Measurements from ENCODE around the gene CLEC2A.

The CLEC2A gene

GRCh38 chr12:9931245-9931644 lies 925 bp downstream of the CLEC2A start:
- no peak for DNase-seq

GRCh38 chr12:9928607-9929006 lies 3.6 kb downstream of the CLEC2A start:
- DNase-seq: no peak

GRCh38 chr12:9926876-9927275 lies 5.3 kb downstream of the CLEC2A start:
- no peak for DNase-seq

- DNase-seq: no peak
Measured at GRCh38 chr12:9925705-9926393, 6.3 kb downstream of the CLEC2A start.

GRCh38 chr12:9922429-9922828 lies 9.7 kb downstream of the CLEC2A start:
- no peak for DNase-seq

GRCh38 chr12:9920451-9920850 lies 11.7 kb downstream of the CLEC2A start:
- no peak for DNase-seq

- DNase-seq: no peak
Measured at GRCh38 chr12:9919443-9919842, 12.7 kb downstream of the CLEC2A start.

DNA sequence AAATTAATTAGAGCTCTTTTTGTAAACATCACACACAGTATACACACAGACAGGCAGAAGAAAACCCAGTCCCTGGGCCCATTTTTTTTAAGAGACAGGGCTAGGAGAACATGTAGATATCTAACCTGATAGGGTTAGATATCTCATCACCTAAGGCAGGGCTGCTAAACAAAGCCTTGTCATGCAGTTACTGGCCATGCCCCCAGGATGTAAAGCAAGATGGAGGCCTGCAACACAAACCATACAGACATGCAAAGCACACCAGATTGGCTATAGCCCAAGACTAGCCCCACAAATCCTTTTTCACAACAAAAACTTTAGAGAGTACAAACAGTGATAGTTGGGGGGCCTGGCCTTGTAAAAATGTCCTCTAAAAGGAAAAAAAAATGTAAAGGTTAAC lies 20.5 kb downstream of the CLEC2A start:
- no peak for DNase-seq

DNA sequence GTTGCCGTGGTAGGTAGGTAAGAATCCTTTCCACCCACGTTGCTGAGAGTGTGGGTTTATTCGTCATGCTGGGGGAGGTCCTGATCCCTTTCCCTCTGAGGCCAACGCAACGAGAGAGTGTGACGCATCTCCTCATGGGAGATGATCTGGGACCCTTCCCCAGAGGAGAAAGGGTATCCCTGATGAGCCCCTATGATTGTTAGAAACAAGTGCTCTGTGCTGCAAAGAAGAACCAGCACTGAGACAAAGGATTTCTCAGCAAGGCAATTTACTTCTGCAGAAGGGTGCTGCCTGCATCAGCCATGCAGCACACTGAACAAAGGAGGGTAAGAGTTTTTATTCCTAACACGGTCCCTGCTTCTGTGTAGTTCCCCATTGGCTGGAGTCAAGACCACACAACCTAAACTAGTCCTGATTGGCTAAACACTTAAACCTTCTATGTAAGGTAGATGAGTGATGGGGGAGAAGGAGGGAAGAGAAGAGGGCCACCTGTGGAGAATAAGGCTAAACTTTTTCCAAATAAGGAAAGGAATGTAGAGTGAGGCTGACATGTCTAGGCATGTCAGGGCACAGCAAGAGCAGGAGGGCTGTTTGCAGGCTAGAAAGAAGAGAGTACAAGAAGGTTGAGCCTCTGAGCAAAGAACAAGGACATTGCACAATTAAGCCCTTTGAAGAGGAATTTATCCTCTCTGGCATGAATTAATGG lies 21.3 kb downstream of the CLEC2A start:
- DNase-seq: no peak

- no peak for DNase-seq
Measured at GRCh38 chr12:9909724-9910123, 22.4 kb downstream of the CLEC2A start.

DNA sequence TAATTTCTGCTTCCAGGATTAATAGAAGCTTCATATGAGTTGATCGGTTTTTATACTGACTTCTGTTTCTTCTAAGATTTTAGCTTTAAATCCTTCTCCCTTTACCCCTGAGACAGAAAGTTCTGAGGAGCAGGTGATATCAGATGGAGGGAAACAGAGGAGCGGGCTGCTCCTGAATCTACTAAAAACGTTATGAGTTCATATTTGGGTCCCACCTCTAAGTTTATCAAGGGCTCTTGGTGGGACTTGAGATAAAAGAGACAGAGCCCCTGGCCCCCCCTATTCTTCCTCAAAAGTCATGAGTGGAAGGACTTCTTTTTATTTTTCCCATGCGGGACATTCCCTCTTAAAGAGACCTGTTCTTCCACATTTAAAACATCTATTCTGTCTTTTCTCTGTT lies 23.8 kb downstream of the CLEC2A start:
- no peak for DNase-seq

- no peak for DNase-seq
Measured at GRCh38 chr12:9907769-9908168, 24.4 kb downstream of the CLEC2A start.

DNA sequence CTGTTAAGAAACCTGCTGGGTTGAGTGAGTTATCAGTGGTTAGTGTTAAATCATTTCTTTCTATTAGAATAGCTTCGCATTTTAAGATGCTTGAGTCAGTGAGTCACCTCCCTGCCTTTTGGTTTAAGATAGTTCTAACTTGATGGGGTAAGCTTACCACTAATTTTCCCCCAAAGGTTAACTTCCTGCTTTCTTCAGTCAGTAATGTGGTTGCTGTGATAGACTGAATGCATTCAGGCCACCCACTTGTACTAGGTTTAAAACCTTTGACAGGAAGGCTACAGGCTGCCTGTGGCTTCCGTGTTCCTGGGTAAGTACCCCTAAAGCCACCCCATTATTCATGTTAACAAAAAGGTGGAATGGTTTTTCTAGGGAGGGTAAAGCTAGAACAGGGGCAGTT lies 25.3 kb downstream of the CLEC2A start:
- no peak for DNase-seq

DNA sequence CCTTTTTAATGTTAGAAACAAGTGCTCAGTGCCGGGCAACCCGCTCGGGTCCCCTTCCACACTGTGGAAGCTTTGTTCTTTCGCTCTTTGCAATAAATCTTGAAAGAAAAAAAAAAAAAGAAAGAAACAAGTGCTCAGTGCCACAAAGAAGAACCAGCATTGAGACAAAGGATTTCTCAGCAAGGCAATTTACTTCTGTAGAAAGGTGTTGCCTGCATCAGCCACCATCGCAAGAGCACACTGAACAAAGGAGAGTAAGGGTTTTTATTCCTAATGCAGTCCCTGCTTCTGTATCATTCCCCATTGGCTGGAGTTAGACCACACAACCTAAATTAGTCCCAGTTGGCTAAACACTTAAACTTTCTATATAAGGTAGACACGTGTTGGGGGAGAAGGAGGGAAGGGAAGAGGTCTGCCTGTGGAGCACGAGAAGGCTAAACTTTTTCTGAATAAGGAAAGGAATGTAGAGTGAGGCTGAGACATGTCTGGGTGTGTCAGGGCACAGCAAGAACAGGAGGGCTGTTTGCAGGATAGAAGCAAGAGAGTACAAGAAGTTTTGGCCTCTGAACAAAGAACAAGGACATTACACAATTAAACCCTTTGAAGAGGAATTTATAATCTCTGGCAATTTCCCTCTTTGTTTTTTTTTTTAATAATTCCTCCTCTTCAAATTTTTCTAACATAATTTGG lies 29.5 kb downstream of the CLEC2A start:
- DNase-seq: no peak

DNA sequence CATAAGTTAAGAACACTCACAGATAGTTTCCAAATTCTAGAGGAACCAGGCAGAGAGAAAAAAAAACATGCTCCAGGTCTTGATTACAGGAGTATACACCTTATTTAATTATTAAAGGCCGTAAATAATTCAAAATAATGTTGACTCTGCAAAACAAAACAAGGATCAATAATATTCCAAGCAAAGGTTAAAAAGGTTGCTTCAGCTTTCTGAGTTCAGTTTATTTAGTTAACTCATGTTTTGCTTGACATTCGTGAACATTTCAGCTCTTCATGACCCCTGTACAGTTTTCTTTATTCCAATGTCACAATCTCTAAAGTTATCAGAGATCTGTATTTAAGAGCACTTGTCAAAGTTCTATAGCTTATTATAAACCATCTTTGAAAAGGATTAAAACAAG lies 31.2 kb downstream of the CLEC2A start:
- no peak for DNase-seq

- no peak for DNase-seq
Measured at GRCh38 chr12:9899209-9899608, 33.0 kb downstream of the CLEC2A start.

DNA sequence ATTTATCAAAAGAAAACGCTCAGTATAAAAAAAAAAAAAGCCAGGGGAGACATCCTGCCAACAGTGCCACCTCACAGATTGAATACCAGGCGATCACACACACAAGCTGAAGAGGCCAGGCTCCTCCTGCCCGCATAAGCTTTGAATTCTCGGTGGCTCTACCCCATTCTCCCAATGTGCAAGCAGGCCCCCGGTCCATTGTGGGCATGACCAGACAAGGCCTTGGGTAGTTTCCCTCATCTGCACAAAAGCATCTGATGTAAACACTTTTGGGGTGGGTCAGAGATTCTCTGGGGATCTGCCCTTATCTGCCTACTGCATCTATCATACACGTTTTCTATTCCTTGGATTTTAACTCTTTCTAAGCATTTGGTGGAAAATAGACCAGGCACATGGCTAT lies 34.6 kb downstream of the CLEC2A start:
- DNase-seq: no peak

DNA sequence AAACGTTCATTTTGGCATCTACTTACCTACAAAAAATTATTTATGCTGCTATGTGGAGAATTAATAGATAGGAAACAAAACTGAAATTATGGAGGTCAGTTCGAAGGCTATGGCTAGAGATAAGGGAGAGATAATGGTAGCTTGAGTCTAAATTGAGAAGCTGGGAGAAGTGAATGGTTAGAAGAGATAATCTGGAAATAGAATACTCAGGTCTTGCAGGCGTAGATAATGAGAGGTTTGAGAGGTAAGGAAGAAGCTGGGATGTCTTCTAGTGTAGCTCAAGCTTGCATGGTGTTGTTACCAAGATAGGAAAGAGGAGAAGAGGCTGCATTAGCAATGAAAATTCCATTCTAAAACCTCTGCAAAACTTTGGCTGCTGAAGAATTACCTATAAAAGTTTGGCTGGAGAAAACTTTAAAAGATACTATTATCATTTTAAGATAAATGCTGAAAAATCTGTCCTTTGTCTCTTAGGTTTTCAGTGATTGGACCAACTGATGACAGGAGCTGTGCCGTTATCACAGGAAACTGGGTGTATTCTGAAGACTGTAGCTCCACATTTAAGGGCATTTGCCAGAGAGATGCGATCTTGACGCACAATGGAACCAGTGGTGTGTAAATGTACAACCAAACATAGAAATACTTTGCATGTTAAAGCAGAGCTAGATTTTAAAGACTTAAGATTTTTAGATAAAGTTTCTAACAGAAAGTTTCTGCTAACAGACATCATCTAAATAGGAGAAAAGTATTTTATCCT lies 36.8 kb downstream of the CLEC2A start:
- no peak for DNase-seq

- DNase-seq: no peak
Measured at GRCh38 chr12:9888665-9889273, 43.4 kb downstream of the CLEC2A start.

- DNase-seq: no peak
Measured at GRCh38 chr12:9883175-9883574, 49.0 kb downstream of the CLEC2A start.

DNA sequence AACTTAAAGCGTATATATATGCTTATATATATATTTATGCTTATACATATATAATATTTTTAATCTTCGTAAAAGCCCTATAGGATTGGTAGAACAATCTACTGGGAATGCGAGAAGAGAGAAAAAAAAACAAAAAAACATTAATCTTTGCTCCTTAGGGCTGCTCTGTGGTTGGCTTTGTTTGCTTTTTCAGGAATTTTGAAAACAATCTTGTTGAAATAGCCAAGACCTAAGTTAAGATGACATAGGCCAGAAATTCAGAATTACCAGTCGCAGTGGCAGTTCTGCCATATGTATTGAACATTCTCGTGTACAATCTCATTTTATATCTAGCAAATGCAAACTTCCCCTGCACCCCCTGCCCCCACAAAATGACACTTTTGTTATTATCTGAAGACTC lies 50.2 kb downstream of the CLEC2A start:
- DNase-seq: no peak

DNA sequence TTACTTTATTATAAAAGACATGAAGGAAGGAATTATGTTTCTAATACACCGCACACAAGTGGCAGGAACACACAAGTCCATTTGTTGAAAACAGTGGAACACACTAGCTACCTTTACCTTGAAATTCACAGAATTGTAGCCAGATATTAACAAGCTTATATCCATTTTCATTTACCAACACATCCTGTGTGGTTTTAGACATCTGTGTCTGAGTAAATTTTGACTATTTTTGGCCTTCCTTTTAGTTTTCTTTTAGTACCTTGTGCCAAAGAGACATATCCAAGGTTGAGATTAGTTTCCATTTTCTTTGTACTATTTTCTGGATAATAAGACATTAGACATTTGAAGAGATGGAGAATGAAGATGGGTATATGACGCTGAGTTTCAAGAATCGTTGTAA lies 50.9 kb downstream of the CLEC2A start, which contains the start of gene KLRF2:
KLRF2 (plus strand) TSS at position 244 of the 400 bp plus-strand sequence; CDS start at position 351, 107 bp downstream.
- DNase-seq: no peak

DNA sequence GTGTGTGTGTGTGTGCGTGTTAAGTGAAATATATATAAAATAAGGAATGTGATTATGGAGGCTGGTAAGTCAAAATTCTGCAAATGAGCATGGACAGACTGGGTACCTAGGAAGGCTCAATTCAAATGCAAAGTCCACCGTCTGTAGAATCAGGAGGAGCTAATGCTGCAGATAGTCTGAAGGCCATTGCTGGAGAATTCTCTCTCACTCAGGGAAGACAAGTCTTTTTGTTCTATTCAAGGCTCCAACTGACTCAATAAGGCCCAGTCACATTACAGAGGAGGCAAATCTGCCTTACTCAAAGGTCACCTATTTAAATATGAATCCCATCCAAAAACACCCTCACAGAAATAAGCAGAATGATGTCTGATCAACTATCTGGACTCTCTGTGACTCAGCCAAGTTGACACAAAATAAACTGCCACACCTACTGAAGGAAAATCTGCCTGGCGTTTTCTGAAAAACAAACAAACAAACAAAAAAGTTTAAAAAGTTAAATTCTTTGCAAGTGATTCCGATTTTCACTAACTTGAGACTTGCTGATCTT lies 51.6 kb downstream of the CLEC2A start:
- DNase-seq: no peak
